CD1c-positive myeloid dendritic cell (primary cell): ENCODE data around the gene YIF1A.
"Not testable (repeated sequence)": the region's sequence is repeated elsewhere in the genome, so short reads cannot be mapped to it uniquely, and the experiment has no call there.

Source experiments
- DNase-seq: peaks from one replicate; pipeline ENCODE4 v3.0.0-alpha.2; 2016; ENCODE audit errors: extremely low spot score

YIF1A gene

GRCh38 chr11:66311965-66312548, 23.1 kb upstream of the YIF1A start:
- peak; percentile 95 for DNase-seq

GRCh38 chr11:66311470-66311964, 22.6 kb upstream of the YIF1A start:
- DNase-seq: no peak

GRCh38 chr11:66310803-66311440, 22.0 kb upstream of the YIF1A start:
- DNase-seq: not testable (repeated sequence)

GRCh38 chr11:66310324-66310723, 21.4 kb upstream of the YIF1A start:
- no peak for DNase-seq

- no peak for DNase-seq
Measured at GRCh38 chr11:66309475-66309874, 20.5 kb upstream of the YIF1A start.

- no peak for DNase-seq
Measured at GRCh38 chr11:66302656-66303055, 13.7 kb upstream of the YIF1A start.

GRCh38 chr11:66299186-66299585, 10.2 kb upstream of the YIF1A start:
- DNase-seq: peak; percentile 32

- DNase-seq: no peak
Measured at GRCh38 chr11:66297610-66298009, 8.7 kb upstream of the YIF1A start.

- DNase-seq: no peak
Measured at GRCh38 chr11:66294626-66295620, 6.0 kb upstream of the YIF1A start.

- DNase-seq: no peak
Measured at GRCh38 chr11:66293777-66294625, 5.1 kb upstream of the YIF1A start.

GRCh38 chr11:66293352-66293751, 4.4 kb upstream of the YIF1A start:
- no peak for DNase-seq

GRCh38 chr11:66292543-66293332, 3.8 kb upstream of the YIF1A start:
- DNase-seq: no peak

- DNase-seq: peak; percentile 33
Measured at GRCh38 chr11:66291706-66292542, 3.0 kb upstream of the YIF1A start, which contains the start of gene TMEM151A. Gene TMEM151A (plus strand): TSS chr11:66291894. CDS start chr11:66292014, 120 bp downstream.

GRCh38 chr11:66291303-66291705, 2.4 kb upstream of the YIF1A start:
- DNase-seq: no peak

GRCh38 chr11:66290330-66290621, 1.3 kb upstream of the YIF1A start:
- DNase-seq: no peak

- peak; percentile 81 for DNase-seq
Measured at GRCh38 chr11:66289548-66290329, 796 bp upstream of the YIF1A start.

GRCh38 chr11:66287889-66288670, 863 bp downstream of the YIF1A start:
- DNase-seq: no peak

GRCh38 chr11:66287211-66287888, 1.6 kb downstream of the YIF1A start:
- DNase-seq: peak; percentile 40
